Esophagus muscularis mucosa (tissue), 4 donors: ENCODE data around the gene CCDC184. TPM values are rescaled to one million over a fixed set of nuclear protein-coding genes. Genes with fewer than 3 reads are reported as not detected.
A peak's percentile ranks its signal among the peaks of the same experiment; 100 is the strongest.

Experiments
- DNase-seq: peaks from one replicate; pipeline ENCODE4 v3.0.0-alpha.2; 2017; ENCODE audit errors: extremely low spot score
- H3K27ac ChIP-seq, 4 donors: fragments of 200-600 bp; sonication (generic); replicated peaks in 1 of 4; 1 replicate in 3 of 4; 2 replicates in 1 of 4; pipeline ENCODE4 v1.5.1; 2016 to 2019; ENCODE audit warnings: mild to moderate bottlenecking in 1 of 4
- H3K27me3 ChIP-seq, 4 donors: fragments of 200-600 bp; sonication (generic); one replicate each; pipeline versions ENCODE4 v1.5.1 to v1.6.0; 2016 to 2019
- H3K36me3 ChIP-seq, 4 donors: fragments of 200-600 bp; sonication (generic); one replicate each; pipeline ENCODE4 v1.5.1; 2016 to 2019
- H3K4me1 ChIP-seq, 4 donors: fragments of 200-600 bp; sonication (generic); one replicate each; pipeline ENCODE4 v1.5.1; 2016 to 2019
- H3K4me3 ChIP-seq, 4 donors: fragments of 200-600 bp; sonication (generic); 1 replicate in 2 of 4; 2 replicates in 2 of 4; pipeline ENCODE4 v1.5.1; 2016 to 2019; ENCODE audit warnings: mild to moderate bottlenecking in 4 of 4, moderate library complexity in 1 of 4
- H3K9me3 ChIP-seq, 4 donors: fragments of 200-600 bp; sonication (generic); 1 replicate in 3 of 4; 2 replicates in 1 of 4; pipeline ENCODE4 v1.5.1; 2016 to 2019
- CTCF ChIP-seq, 3 experiments: fragments of 200-600 bp in 2 of 3; fragments of 450-650 bp in 1 of 3; sonication (generic) in 2 of 3; IDR thresholded peaks; one replicate each; pipeline ENCODE4 v1.5.1; 2017 to 2019; ENCODE audit warnings: antibody characterized with exemption in 3 of 3, mild to moderate bottlenecking in 2 of 3, moderate library complexity in 1 of 3
- EP300 ChIP-seq: sonication (generic); formaldehyde crosslinking; IDR thresholded peaks from one replicate; pipeline ENCODE4 v1.6.1; 2017; ENCODE audit warnings: antibody characterized with exemption
- POLR2A ChIP-seq: fragments of 450-650 bp; IDR thresholded peaks from one replicate; pipeline ENCODE4 v1.6.1; 2017; ENCODE audit warnings: antibody characterized with exemption, moderate library complexity, mild to moderate bottlenecking, low read depth
- POLR2AphosphoS5 ChIP-seq, 2 donors: sonication (generic); formaldehyde crosslinking; IDR thresholded peaks; one replicate each; pipeline ENCODE4 v1.6.1; 2017; ENCODE audit warnings: antibody characterized with exemption in 2 of 2
- WGBS: methylation state at CpG from one replicate; pipeline ENCODE4 v1.1.5; 2018; 5-methylcytosine and 5-hydroxymethylcytosine counted together
- intact Hi-C: fragments of 100-400 bp; cut with DNase I; formaldehyde crosslinking; loops from one replicate; pipeline ENCODE4 v1.15.1; 2023
- total RNA-seq, 4 donors: library from RNA; depleted of rRNA; stranded (reverse); fragments of >200 nt; gene quantifications; one replicate each; pipeline versions ENCODE4 v1.1.0 to v1.2.1, GENCODE V29; 2016

CCDC184 gene
- 1 to 10 TPM in 3 of 4 donors, under 1 TPM in 1; 0.66 to 2.5 (median 1.7) TPM for total RNA-seq

GRCh38 chr12:48183091-48183875 lies at the start of gene CCDC184:
Gene CCDC184, plus strand, starts transcription at chr12:48183644. Its CDS starts 479 bp downstream, at chr12:48184123.
- TF ChIP-seq EP300 (no peak), POLR2AphosphoS5 (IDR thresholded peaks at IDR 0.05) (peak in 1 of 2 donors; percentile 18), POLR2A (no peak), CTCF (IDR thresholded peaks at IDR 0.05) (peak in 1 of 3 experiments; percentile 22)
- peaks cover 22 to 28% (median 25%) of the 10 kb centered on the region in 4 donors for H3K4me1 ChIP-seq
- H3K27me3 ChIP-seq, result peaks cover 0 to 70% (median 24%) of the 10 kb centered on the region in 4 donors
- H3K27ac ChIP-seq, result peak within 1 kb of the TSS in 1 of 4 donors; percentile 8
- peak; percentile 91 for DNase-seq
- H3K36me3 ChIP-seq, result no peaks in the 10 kb centered on the region
- intact Hi-C loops, result no loop called here
- WGBS, result 3% methylated on average over 16 of the region's 61 CpGs
- no peaks in the 10 kb centered on the region for H3K9me3 ChIP-seq
- H3K4me3 ChIP-seq, result peak within 1 kb of the TSS; percentile 57 to 77 (median 62)

GRCh38 chr12:48135027-48135426 lies 48.4 kb upstream of the CCDC184 start:
- intact Hi-C loops, result no loop called here
- H3K27me3 ChIP-seq, result no peaks in the 10 kb centered on the region
- no peak for TF ChIP-seq POLR2AphosphoS5 (IDR thresholded peaks at IDR 0.05)
- TF ChIP-seq POLR2A, result no peak
- no peak for TF ChIP-seq EP300
- no peak for TF ChIP-seq CTCF (IDR thresholded peaks at IDR 0.05)
- H3K27ac ChIP-seq, result no peak overlapping the region
- H3K4me1 ChIP-seq, result peaks cover 0 to 6% (median 0%) of the 10 kb centered on the region in 4 donors
- no peaks in the 10 kb centered on the region for H3K9me3 ChIP-seq
- H3K36me3 ChIP-seq, result peaks cover 52 to 100% (median 93%) of the 10 kb centered on the region in 4 donors
- 95% methylated on average over 5 of the region's 5 CpGs for WGBS
- no peak for DNase-seq
- H3K4me3 ChIP-seq, result no peak overlapping the region

DNA sequence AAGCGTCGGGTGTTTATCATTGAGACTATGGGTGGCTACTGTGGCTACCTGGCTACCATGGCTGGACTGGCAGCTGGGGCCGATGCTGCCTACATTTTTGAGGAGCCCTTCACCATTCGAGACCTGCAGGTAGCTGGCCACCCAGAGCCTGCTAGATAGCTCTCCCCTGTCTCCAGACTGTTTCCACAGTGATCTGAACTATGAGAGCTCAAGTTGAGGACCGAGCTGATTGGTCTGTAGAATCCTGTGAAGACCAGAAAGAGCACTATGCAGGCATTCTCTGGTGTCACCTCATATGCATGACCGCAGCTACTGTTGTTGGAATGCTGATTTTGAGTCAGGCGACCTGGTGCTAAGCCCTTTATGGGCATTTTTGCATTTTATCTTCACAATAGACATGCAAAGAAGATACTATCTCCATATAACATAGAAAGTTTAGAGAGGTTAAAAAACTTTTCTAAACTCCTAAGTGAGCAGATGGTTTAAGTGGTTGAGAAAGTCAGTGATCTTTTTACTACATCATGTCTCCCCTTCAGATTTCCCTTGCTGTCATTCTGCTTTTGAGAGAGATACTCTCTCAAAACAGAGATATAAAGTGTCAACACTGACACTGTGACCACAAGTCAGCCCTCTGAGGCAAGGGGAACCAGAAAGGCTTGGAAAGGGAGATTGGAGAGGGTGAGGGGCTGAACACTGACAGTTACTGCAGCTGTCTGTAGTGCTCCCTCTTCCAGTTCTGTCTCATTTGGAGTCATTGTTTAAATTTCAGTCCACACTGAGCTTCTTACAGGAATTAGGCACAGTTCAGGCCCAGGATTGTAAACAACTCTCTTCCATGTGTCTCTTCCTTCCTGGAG lies 40.4 kb upstream of the CCDC184 start:
- H3K27ac ChIP-seq, result no peak overlapping the region
- H3K4me1 ChIP-seq, result no peaks in the 10 kb centered on the region
- H3K4me3 ChIP-seq, result no peak overlapping the region
- intact Hi-C loops, result no loop called here
- H3K36me3 ChIP-seq, result peaks cover 52 to 100% (median 98%) of the 10 kb centered on the region in 4 donors
- no peak for DNase-seq
- WGBS, result 76% methylated on average over 6 of the region's 7 CpGs
- H3K27me3 ChIP-seq, result no peaks in the 10 kb centered on the region
- H3K9me3 ChIP-seq, result no peaks in the 10 kb centered on the region
- TF ChIP-seq EP300 (no peak), POLR2A (no peak), POLR2AphosphoS5 (IDR thresholded peaks at IDR 0.05) (no peak), CTCF (IDR thresholded peaks at IDR 0.05) (no peak)

- no peak for TF ChIP-seq CTCF (IDR thresholded peaks at IDR 0.05)
- no peak for TF ChIP-seq EP300
- TF ChIP-seq POLR2AphosphoS5 (IDR thresholded peaks at IDR 0.05), result no peak
- TF ChIP-seq POLR2A, result no peak
- Histone ChIP-seq H3K27ac (no peak overlapping the region), H3K4me1 (no peaks in the 10 kb centered on the region), H3K27me3 (no peaks in the 10 kb centered on the region), H3K9me3 (no peaks in the 10 kb centered on the region), H3K36me3 (peaks cover 54 to 100% (median 96%) of the 10 kb centered on the region in 4 donors), H3K4me3 (no peak overlapping the region)
- intact Hi-C loops, result no loop called here
- no peak for DNase-seq
- WGBS, result 88% methylated on average over 2 of the region's 2 CpGs
Measured at GRCh38 chr12:48143898-48144297, 39.5 kb upstream of the CCDC184 start.
